K562 (cell line): ENCODE measurements around the gene VPS37B. TPM values are rescaled to one million over a fixed set of nuclear protein-coding genes. Genes with fewer than 3 reads are reported as not detected.

ENCODE experiments used
- ETV1 ChIP-seq: fragments of 450-650 bp; conservative IDR thresholded peaks from 2 replicates; pipeline ENCODE4 v1.6.1; 2016; ENCODE audit warnings: missing genetic modification characterization, control low read depth, low read depth, missing compliant biosample characterization
- FOS ChIP-seq: IDR thresholded peaks from 3 replicates; pipeline ENCODE4 v1.6.1; 2011; ENCODE audit not compliant: insufficient read length; ENCODE audit errors: extremely low read depth
- GTF2B ChIP-seq: IDR thresholded peaks from 2 replicates; pipeline ENCODE4 v1.6.1; 2011; ENCODE audit not compliant: insufficient read length; ENCODE audit errors: extremely low read depth
- HNRNPLL ChIP-seq: fragments of 200-400 bp; formaldehyde crosslinking; IDR thresholded peaks from 2 replicates; pipeline ENCODE4 v1.6.1; 2017; ENCODE audit warnings: low read length, low read depth, mild to moderate bottlenecking; ENCODE audit not compliant: poor library complexity, severe bottlenecking
- MCM2 ChIP-seq: fragments of 450-650 bp; IDR thresholded peaks from 2 replicates; pipeline ENCODE4 v1.6.1; 2017; ENCODE audit warnings: low read depth, mild to moderate bottlenecking
- PML ChIP-seq: IDR thresholded peaks from 2 replicates; pipeline ENCODE4 v1.6.1; 2012; ENCODE audit warnings: low read length, inconsistent platforms
- POU5F1 ChIP-seq: fragments of 150-350 bp; IDR thresholded peaks from 2 replicates; pipeline ENCODE4 v1.6.1; 2014; ENCODE audit warnings: borderline replicate concordance, low read length, low read depth, mild to moderate bottlenecking; ENCODE audit not compliant: partially characterized antibody
- SMC3 ChIP-seq: conservative IDR thresholded peaks from 2 replicates; pipeline ENCODE4 v1.6.1; 2011; ENCODE audit warnings: low read depth, low read length, improper control_type of control experiment; ENCODE audit not compliant: insufficient read depth
- TEAD1 ChIP-seq, 2 experiments: fragments of 450-650 bp in 1 of 2; sonication (generic) in 1 of 2; formaldehyde crosslinking; IDR thresholded peaks; 2 replicates each; pipeline versions ENCODE4 v1.4.0 to v1.8.0; 2020 to 2022; ENCODE audit warnings: mild to moderate bottlenecking in 2 of 2, missing genetic modification reagents in 1 of 2
- TEAD2 ChIP-seq: fragments of 450-650 bp; IDR thresholded peaks from 2 replicates; pipeline ENCODE4 v1.6.1; 2016; ENCODE audit warnings: missing genetic modification characterization, control low read depth, missing compliant biosample characterization
- ZNF140 ChIP-seq: fragments of 250-450 bp; sonication (Bioruptor Pico); IDR thresholded peaks from 2 replicates; pipeline ENCODE4 v1.8.0; 2021; ENCODE audit warnings: moderate library complexity, mild to moderate bottlenecking, inconsistent platforms
- ZNF311 ChIP-seq: fragments of 250-450 bp; sonication (Bioruptor Pico); IDR thresholded peaks from 2 replicates; pipeline ENCODE4 v1.4.0; 2020; ENCODE audit warnings: mild to moderate bottlenecking, moderate library complexity
- ZNF583 ChIP-seq: fragments of 250-450 bp; sonication (Bioruptor Pico); IDR thresholded peaks from 2 replicates; pipeline ENCODE4 v1.4.0; 2020
- ZNF639 ChIP-seq, 2 experiments: fragments of 200-800 bp in 1 of 2; sonication (Bioruptor generic) in 1 of 2; sonication (generic) in 1 of 2; formaldehyde crosslinking in 1 of 2; IDR thresholded peaks in 1 of 2; conservative IDR thresholded peaks in 1 of 2; 2 replicates each; pipeline versions ENCODE4 v1.5.0 to v1.6.1; 2016 to 2020; ENCODE audit warnings: missing compliant biosample characterization in 1 of 2, missing genetic modification characterization in 1 of 2, missing genetic modification reagents in 1 of 2
- ZSCAN32 ChIP-seq: fragments of 450-650 bp; formaldehyde crosslinking; IDR thresholded peaks from 2 replicates; pipeline ENCODE4 v1.4.0; 2020; ENCODE audit warnings: mild to moderate bottlenecking, moderate library complexity
- polyA plus RNA-seq, 8 experiments: library from polyadenylated mRNA; depleted of rRNA in 4 of 8; stranded (reverse) in 5 of 8; unstranded in 3 of 8; fragments of >200 nt; fragmentation: Nextera tagmentation in 2 of 8; fragmentation: Illumina TruSeq in 1 of 8; extraction: Ambion mirVana in 2 of 8; extraction: Trizol in 1 of 8; gene quantifications; 2 replicates each; pipeline versions ENCODE4 v1.2.1 to v1.2.3, GENCODE V29; 2011 to 2014; ENCODE audit warnings: inconsistent platforms in 1 of 8, missing spikeins in 1 of 8
- total RNA-seq, 7 experiments: library from RNA; depleted of rRNA in 6 of 7; stranded (reverse); fragments of >200 nt in 6 of 7; fragmentation: Illumina TruSeq in 2 of 7; extraction: Trizol in 2 of 7; gene quantifications; 2 replicates each; pipeline versions ENCODE4 v1.2.1 to v1.2.3, GENCODE V29; 2011 to 2021; ENCODE audit warnings: low replicate concordance in 1 of 7
- TF ChIP-seq, protein P1 (sequence below): fragments of 250-450 bp; sonication (Bioruptor Pico); IDR thresholded peaks from 2 replicates; pipeline ENCODE4 v1.5.0; 2021; ENCODE audit warnings: mild to moderate bottlenecking, moderate library complexity
- TF ChIP-seq, protein P2 (sequence below): sonication (generic); formaldehyde crosslinking; IDR thresholded peaks from 2 replicates; pipeline ENCODE4 v1.9.0; 2022; ENCODE audit warnings: mild to moderate bottlenecking, missing genetic modification reagents
- TF ChIP-seq, protein P3 (sequence below): fragments of 150-350 bp; IDR thresholded peaks from 2 replicates; pipeline ENCODE4 v1.6.1; 2014; ENCODE audit warnings: low read depth, mild to moderate bottlenecking, low read length, borderline replicate concordance

VPS37B gene
- total and polyA plus RNA-seq, 9 of the 15 experiments (the other 6 are each of a cell fraction or from before 2014, with no cell fraction given), result 0.28 to 37.4 (median 17.9) TPM

DNA sequence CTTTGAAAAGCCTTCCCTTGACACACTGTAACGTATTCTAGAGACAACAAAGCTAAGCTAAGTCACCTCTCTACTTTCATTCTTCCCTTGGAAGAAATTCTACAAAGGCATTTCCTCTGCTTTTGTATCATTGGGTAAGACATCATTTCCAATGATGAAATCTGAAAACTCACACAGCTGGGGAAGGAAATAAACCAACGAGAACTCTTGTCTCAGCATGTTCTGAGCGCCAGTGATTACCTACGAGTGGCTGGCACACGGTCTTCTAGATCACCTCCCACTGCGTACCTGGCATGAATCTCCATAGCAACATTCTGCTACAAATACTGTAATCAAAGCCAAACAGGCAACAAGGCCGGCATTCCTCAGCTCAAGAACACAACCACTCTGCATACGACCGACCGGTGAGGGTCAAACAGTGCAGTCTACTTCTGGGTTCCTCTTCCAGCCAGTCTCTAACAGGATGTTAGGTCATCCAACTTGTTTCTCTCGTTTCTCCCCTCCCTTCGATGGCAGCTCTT is 7.6 kb downstream of the VPS37B start (continued):
- TF ChIP-seq, protein P1, sequence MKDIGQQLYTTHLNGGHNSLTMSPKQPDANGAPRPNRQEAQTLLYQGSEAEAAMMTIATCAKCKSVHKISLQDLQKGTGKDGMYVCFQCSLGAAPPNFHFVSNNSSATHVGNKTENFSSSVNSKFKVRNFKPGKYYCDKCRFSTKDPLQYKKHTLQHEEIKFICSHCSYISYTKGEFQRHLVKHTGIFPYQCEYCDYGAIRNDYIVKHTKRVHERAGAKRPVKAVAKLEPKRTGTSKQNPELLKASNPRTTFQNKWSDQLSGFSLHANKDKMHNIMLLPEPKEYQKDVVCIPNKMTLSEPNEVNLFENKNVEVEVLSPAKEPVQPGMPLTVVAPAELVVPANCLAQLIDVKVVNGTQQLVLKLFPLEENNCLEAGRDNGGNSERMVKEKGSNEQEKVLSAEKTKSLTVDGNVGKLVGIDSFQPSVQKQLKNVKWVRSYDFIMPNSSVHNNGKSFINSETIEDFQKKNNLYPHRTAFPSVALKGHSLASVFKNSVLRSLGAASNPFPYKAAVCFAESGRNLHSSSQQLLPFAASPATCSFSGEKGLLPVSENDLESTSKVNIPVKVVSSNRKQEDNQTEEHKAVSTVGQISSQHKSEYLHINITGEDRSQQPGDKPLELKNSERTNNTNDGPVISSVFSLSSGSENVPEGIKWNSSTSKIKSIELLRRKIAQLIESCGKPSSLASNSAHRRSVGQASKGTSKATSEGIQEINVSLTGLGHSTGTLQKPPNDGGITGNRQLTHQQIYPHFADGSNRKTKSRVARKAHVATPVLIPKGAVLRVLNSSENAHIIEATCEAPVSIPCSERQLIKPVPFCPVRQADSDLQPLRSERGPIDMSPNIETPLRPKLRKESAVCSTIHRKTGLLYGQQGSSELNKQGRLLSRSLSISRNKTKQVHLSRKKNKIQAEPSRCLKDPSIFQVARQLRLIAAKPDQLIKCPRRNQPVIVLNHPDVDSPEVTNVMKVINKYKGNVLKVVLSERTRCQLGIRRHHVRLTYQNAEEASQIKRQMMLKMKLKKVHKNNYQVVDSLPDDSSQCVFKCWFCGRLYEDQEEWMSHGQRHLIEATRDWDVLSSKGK, result no peak
- TF ChIP-seq SMC3, result no peak
- no peak for TF ChIP-seq TEAD2 (tag)
- TF ChIP-seq ZNF583, result no peak
- TF ChIP-seq MCM2, result no peak
- TF ChIP-seq, protein P2, sequence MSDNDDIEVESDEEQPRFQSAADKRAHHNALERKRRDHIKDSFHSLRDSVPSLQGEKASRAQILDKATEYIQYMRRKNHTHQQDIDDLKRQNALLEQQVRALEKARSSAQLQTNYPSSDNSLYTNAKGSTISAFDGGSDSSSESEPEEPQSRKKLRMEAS (CRISPR knock-in tag), result no peak
- peak; percentile 62 for TF ChIP-seq ETV1 (tag)
- TF ChIP-seq GTF2B, result no peak
- no peak for TF ChIP-seq ZNF311
- TF ChIP-seq, protein P3, sequence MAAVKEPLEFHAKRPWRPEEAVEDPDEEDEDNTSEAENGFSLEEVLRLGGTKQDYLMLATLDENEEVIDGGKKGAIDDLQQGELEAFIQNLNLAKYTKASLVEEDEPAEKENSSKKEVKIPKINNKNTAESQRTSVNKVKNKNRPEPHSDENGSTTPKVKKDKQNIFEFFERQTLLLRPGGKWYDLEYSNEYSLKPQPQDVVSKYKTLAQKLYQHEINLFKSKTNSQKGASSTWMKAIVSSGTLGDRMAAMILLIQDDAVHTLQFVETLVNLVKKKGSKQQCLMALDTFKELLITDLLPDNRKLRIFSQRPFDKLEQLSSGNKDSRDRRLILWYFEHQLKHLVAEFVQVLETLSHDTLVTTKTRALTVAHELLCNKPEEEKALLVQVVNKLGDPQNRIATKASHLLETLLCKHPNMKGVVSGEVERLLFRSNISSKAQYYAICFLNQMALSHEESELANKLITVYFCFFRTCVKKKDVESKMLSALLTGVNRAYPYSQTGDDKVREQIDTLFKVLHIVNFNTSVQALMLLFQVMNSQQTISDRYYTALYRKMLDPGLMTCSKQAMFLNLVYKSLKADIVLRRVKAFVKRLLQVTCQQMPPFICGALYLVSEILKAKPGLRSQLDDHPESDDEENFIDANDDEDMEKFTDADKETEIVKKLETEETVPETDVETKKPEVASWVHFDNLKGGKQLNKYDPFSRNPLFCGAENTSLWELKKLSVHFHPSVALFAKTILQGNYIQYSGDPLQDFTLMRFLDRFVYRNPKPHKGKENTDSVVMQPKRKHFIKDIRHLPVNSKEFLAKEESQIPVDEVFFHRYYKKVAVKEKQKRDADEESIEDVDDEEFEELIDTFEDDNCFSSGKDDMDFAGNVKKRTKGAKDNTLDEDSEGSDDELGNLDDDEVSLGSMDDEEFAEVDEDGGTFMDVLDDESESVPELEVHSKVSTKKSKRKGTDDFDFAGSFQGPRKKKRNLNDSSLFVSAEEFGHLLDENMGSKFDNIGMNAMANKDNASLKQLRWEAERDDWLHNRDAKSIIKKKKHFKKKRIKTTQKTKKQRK, result no peak
- peak in 1 of 2 experiments; percentile 14; a peak in 1 of 4 replicates for TF ChIP-seq TEAD1 (CRISPR knock-in tag; IDR thresholded peaks at IDR 0.05)
- TF ChIP-seq PML, result no peak
- TF ChIP-seq FOS, result no peak
- 0 out of 4 replicates have a peak, but pooled peaks of 1 of the 2 experiments have one; percentile 23 for TF ChIP-seq ZNF639 (CRISPR knock-in tag; conservative IDR thresholded peaks at IDR 0.05 in 1 of 2, IDR thresholded peaks at IDR 0.05 in 1 of 2)
- no peak for TF ChIP-seq POU5F1
- TF ChIP-seq ZNF140 (CRISPR knock-in tag), result no peak
- TF ChIP-seq ZSCAN32 (CRISPR knock-in tag), result no peak
- no peak for TF ChIP-seq HNRNPLL
